Ascending aorta (tissue), 2 donors: ENCODE measurements around the gene CAND2. TPM values are rescaled to one million over a fixed set of nuclear protein-coding genes. Genes with fewer than 3 reads are reported as not detected.
A peak's percentile ranks its signal among the peaks of the same experiment; 100 is the strongest.

Experiments
- DNase-seq, 2 donors: peaks; one replicate each; pipeline ENCODE4 v3.0.0-alpha.2; 2019; ENCODE audit warnings: low spot score in 2 of 2
- H3K27ac ChIP-seq, 2 donors: fragments of 200-600 bp; sonication (generic); one replicate each; pipeline ENCODE4 v1.5.1; 2016 to 2017; ENCODE audit warnings: mild to moderate bottlenecking in 1 of 2
- H3K27me3 ChIP-seq: fragments of 200-600 bp; sonication (generic); one replicate; pipeline ENCODE4 v1.5.1; 2017
- H3K36me3 ChIP-seq, 2 donors: fragments of 200-600 bp; sonication (generic); one replicate each; pipeline ENCODE4 v1.5.1; 2016
- H3K4me1 ChIP-seq, 2 donors: fragments of 200-600 bp; sonication (generic); one replicate each; pipeline ENCODE4 v1.5.1; 2016 to 2017; ENCODE audit warnings: mild to moderate bottlenecking in 1 of 2
- H3K4me3 ChIP-seq, 2 donors: fragments of 200-600 bp; sonication (generic); one replicate each; pipeline ENCODE4 v1.5.1; 2016 to 2017; ENCODE audit warnings: mild to moderate bottlenecking in 1 of 2
- H3K9me3 ChIP-seq, 2 donors: fragments of 200-600 bp; sonication (generic); one replicate each; pipeline ENCODE4 v1.5.1; 2016
- intact Hi-C: fragments of 100-400 bp; cut with DNase I; formaldehyde crosslinking; loops from one replicate; pipeline ENCODE4 v1.15.1; 2023
- total RNA-seq: library from RNA; depleted of rRNA; stranded (reverse); fragments of >200 nt; gene quantifications from one replicate; pipeline ENCODE4 v1.1.0, GENCODE V29; 2016
- TF ChIP-seq, protein P1 (sequence below), 3 experiments: fragments of 200-600 bp in 2 of 3; fragments of 450-650 bp in 1 of 3; sonication (generic) in 2 of 3; IDR thresholded peaks; one replicate each; pipeline ENCODE4 v1.5.1; 2016 to 2019; ENCODE audit warnings: antibody characterized with exemption in 3 of 3, mild to moderate bottlenecking in 1 of 3, moderate library complexity in 1 of 3

Gene CAND2
- 14.4 TPM for total RNA-seq

DNA sequence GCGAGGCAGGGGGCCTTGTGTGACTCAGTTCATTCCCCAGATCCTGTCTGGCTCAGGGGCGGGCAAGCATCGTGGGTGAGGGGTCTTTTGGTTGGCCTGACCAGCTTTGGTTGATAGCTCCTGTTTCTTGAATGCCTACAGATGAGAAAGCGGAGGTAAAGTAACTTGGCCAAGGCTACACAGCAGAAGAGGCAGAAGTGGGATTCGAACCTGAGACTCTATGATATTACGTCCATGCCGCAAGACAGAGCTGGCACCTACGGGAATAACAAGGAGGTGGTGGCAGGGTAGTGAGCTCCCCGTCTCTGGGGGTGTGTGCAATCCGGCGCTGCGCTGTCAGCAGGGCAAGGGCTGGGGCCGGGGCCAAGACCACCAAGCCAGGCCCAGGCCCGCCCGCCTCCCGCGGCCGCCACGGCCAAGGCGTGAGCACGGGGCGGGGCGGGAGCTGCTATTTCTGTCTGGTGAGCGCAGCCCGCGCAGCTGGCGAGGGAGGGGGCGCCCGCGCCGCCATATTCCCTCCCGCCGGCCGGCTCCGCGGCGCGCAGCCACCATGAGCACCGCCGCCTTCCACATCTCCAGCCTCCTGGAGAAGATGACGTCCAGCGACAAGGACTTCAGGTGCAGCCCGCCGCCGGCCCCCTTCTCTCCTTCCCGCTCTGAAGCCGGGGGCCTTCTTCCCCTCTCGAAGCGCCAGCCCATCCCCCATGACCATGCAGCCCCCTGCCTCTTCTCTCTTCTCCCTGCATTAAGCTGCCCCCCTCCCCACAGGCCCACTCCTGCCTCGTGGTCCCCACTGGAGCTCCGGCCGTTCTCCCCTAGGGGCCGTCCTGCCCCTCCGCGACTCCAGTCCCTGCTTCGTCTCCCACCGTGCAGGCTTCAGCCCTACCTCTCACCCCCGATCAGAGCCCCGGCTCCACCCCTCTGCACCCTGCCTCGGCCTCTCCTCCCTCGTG is at the start of gene CAND2:
CAND2 (plus strand) TSS at position 510 of the 953 bp plus-strand sequence; CDS start at position 551, 41 bp downstream.
- intact Hi-C loops, result loop anchor here (1.0 to 5.0 kb wide), 4 partner anchors 14 to 239 kb away; partner anchors contain the start of genes MKRN2 and RPL32
- H3K4me1 ChIP-seq, result peaks cover 3 to 13% of the 10 kb centered on the region in 2 donors
- H3K9me3 ChIP-seq, result no peaks in the 10 kb centered on the region
- H3K27ac ChIP-seq, result peak within 1 kb of the TSS; percentile 93 to 95
- TF ChIP-seq, protein P1, sequence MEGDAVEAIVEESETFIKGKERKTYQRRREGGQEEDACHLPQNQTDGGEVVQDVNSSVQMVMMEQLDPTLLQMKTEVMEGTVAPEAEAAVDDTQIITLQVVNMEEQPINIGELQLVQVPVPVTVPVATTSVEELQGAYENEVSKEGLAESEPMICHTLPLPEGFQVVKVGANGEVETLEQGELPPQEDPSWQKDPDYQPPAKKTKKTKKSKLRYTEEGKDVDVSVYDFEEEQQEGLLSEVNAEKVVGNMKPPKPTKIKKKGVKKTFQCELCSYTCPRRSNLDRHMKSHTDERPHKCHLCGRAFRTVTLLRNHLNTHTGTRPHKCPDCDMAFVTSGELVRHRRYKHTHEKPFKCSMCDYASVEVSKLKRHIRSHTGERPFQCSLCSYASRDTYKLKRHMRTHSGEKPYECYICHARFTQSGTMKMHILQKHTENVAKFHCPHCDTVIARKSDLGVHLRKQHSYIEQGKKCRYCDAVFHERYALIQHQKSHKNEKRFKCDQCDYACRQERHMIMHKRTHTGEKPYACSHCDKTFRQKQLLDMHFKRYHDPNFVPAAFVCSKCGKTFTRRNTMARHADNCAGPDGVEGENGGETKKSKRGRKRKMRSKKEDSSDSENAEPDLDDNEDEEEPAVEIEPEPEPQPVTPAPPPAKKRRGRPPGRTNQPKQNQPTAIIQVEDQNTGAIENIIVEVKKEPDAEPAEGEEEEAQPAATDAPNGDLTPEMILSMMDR (IDR thresholded peaks at IDR 0.05), result peak in 1 of 3 experiments; percentile 13
- H3K27me3 ChIP-seq, result no peaks in the 10 kb centered on the region
- peak within 1 kb of the TSS; percentile 60 to 73 for H3K4me3 ChIP-seq
- peak; percentile 35 to 85 for DNase-seq
- H3K36me3 ChIP-seq, result no peaks in the 10 kb centered on the region

DNA sequence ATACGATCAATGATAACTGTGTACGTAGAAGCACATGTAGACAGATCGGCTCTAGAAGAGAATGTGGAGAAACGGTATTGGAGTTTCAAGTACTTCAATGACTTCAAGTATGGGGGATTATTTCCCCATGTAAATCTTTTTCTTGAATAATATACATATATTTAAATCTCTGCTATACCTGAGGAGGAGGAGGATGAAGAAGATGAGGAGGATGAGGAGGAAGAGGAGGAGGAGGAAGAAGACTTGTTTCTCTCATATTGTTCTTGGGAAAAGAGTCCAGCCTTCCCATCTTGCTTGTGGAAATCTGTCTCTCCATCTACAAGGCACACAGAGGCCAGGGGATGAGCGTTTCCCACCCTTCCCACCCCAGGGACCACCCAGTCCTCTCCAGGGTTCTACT is 48.0 kb upstream of the CAND2 start:
- no peak for DNase-seq
- H3K27me3 ChIP-seq, result no peaks in the 10 kb centered on the region
- intact Hi-C loops, result no loop called here
- H3K36me3 ChIP-seq, result no peaks in the 10 kb centered on the region
- H3K9me3 ChIP-seq, result no peaks in the 10 kb centered on the region
- no peak overlapping the region for H3K27ac ChIP-seq
- H3K4me1 ChIP-seq, result peaks cover 0 to 5% of the 10 kb centered on the region in 2 donors
- TF ChIP-seq, protein P1 (IDR thresholded peaks at IDR 0.05), result no peak
- no peak overlapping the region for H3K4me3 ChIP-seq

DNA sequence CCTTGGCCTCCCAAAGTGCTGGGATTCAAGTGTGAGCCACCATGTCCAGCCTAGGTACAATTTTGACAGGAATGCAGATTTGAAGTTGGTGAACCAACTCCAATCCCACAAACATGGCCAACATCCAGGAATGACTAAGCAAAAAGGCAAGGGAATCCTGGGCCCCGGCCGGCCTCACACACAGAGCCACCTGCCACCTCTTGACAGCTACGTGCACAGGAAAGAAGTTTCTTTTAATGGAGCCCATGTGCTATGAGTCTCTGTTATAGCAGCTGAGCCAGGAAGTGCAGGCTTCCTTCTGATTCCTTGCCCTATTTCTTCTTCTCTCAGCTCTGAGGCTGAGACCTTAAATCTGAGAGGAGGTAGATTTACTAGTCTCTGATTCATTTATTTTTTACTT is 46.3 kb upstream of the CAND2 start:
- Histone ChIP-seq H3K27ac (peak overlapping the region; percentile 22 to 48), H3K36me3 (no peaks in the 10 kb centered on the region), H3K4me1 (peaks cover 0 to 5% of the 10 kb centered on the region in 2 donors), H3K4me3 (no peak overlapping the region), H3K27me3 (no peaks in the 10 kb centered on the region), H3K9me3 (no peaks in the 10 kb centered on the region)
- TF ChIP-seq, protein P1 (IDR thresholded peaks at IDR 0.05), result no peak
- DNase-seq, result no peak
- intact Hi-C loops, result no loop called here

DNA sequence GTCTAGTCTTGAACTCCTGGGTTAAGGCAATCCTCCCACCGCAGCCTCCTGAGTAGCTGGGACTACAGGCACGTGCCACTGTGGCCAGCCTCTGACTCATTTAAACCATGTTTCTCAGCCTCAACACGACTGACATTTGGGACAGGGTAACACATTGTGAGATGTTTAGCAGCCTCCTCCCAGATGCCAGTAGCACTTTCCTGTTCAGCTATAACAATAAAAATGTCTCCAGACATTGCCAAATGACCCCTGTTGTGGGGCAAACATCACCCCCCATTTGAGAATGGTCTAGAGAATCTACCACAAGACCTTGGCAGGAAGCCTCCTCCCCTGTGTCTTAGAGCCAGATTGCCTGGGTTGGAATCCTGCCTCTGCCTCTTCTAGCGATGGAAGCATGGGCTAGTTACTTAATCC is 45.8 kb upstream of the CAND2 start:
- no peaks in the 10 kb centered on the region for H3K9me3 ChIP-seq
- no peak for DNase-seq
- no peaks in the 10 kb centered on the region for H3K36me3 ChIP-seq
- H3K27me3 ChIP-seq, result no peaks in the 10 kb centered on the region
- TF ChIP-seq, protein P1 (IDR thresholded peaks at IDR 0.05), result no peak
- intact Hi-C loops, result no loop called here
- peak overlapping the region; percentile 22 to 48 for H3K27ac ChIP-seq
- H3K4me1 ChIP-seq, result peaks cover 0 to 5% of the 10 kb centered on the region in 2 donors
- no peak overlapping the region for H3K4me3 ChIP-seq

DNA sequence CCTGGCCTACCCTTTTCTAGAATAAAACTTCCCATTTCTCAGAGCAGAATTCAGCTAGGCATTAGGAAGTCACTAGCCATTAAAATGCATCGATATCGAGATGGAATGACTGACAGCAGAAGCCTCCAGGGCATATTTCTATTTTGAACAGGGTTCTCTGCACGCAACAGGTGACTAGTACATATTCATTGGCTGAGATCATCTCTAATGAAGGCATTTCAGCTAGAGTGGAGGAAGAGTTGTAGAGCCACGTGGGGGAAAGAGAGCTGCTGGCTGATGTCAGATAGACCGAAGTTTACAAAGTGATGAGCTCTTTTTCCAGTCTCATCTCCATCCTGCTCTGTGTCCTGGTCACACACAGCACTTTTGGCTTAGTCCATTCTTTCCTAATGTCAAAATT is 44.9 kb upstream of the CAND2 start:
- Histone ChIP-seq H3K27ac (no peak overlapping the region), H3K9me3 (no peaks in the 10 kb centered on the region), H3K4me3 (no peak overlapping the region), H3K27me3 (no peaks in the 10 kb centered on the region), H3K36me3 (no peaks in the 10 kb centered on the region), H3K4me1 (peaks cover 0 to 5% of the 10 kb centered on the region in 2 donors)
- TF ChIP-seq, protein P1 (IDR thresholded peaks at IDR 0.05), result no peak
- intact Hi-C loops, result no loop called here
- no peak for DNase-seq
